PC-9 (cell line): Measurements from ENCODE around the gene SOCS4.

Source experiments
- CTCF ChIP-seq: fragments of 200-600 bp; sonication (generic); conservative IDR thresholded peaks from 2 replicates; pipeline ENCODE4 v1.6.1; 2017; ENCODE audit warnings: mixed run types, antibody characterized with exemption, mild to moderate bottlenecking, moderate library complexity
- EZH2 ChIP-seq: fragments of 200-600 bp; sonication (generic); IDR thresholded peaks from 2 replicates; pipeline ENCODE4 v1.8.0; 2017; ENCODE audit warnings: antibody characterized with exemption, low read depth

DNA sequence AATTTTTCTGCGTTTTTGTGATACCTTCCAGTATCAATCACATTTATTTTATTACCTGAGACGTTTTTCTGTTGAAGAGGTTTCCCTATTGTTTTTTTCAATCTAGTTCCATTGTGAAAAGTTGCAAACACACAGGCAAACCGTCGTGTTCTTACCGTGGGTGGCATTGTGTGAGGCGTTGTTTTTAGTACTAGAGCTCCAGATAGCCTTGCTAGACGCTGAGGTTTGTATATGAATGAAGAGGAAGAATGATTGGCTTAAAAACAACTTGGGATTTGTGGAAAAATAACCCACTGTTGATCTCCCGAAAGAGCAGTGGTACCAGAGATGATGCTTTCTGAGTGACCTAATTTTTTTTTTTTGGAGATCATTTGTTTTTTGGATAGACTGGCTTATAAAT, 1.0 kb downstream of the SOCS4 start:
- TF ChIP-seq CTCF (no peak), EZH2 (no peak)
